ENCODE results near the gene TRPM8. TPM values are rescaled to one million over a fixed set of nuclear protein-coding genes. Genes with fewer than 3 reads are reported as not detected.

TRPM8 gene
- total and polyA plus RNA-seq, 7 donors, result 0.04 TPM; not detected in 6

GRCh38 chr2:234050455-234051135 lies 133.4 kb downstream of the TRPM8 start, which contains the start of gene SPP2:
SPP2 (plus strand) TSS chr2:234050702; CDS start chr2:234050787, 85 bp downstream.
- no peaks in the 10 kb centered on the region for H3K9me3 ChIP-seq
- H3K27me3 ChIP-seq, result no peaks in the 10 kb centered on the region
- H3K4me1 ChIP-seq, result no peaks in the 10 kb centered on the region
- intact Hi-C loops (cut with DNase I), result no loop called here
- TF ChIP-seq POLR2A (IDR thresholded peaks at IDR 0.05), result no peak
- TF ChIP-seq POLR2AphosphoS5 (IDR thresholded peaks at IDR 0.05), result no peak
- no peak for TF ChIP-seq EP300 (IDR thresholded peaks at IDR 0.05)
- TF ChIP-seq CTCF (IDR thresholded peaks at IDR 0.05), result no peak
- WGBS, 2 donors, result 86 to 91% methylated on average over 9 of the region's 9 CpGs
- H3K36me3 ChIP-seq, result no peaks in the 10 kb centered on the region
- H3K27ac ChIP-seq, result no peak within 1 kb of the TSS
- DNase-seq, result no peak
- no peak within 1 kb of the TSS for H3K4me3 ChIP-seq

GRCh38 chr2:234051374-234052070 lies 134.3 kb downstream of the TRPM8 start:
- Histone ChIP-seq H3K27ac (no peak overlapping the region), H3K27me3 (no peaks in the 10 kb centered on the region), H3K36me3 (no peaks in the 10 kb centered on the region), H3K4me3 (no peak overlapping the region), H3K4me1 (no peaks in the 10 kb centered on the region), H3K9me3 (no peaks in the 10 kb centered on the region)
- TF ChIP-seq POLR2A (IDR thresholded peaks at IDR 0.05) (no peak), EP300 (IDR thresholded peaks at IDR 0.05) (no peak), CTCF (IDR thresholded peaks at IDR 0.05) (no peak), POLR2AphosphoS5 (IDR thresholded peaks at IDR 0.05) (no peak)
- 91 to 92% methylated on average over 4 of the region's 4 CpGs for WGBS, 2 donors
- DNase-seq, result no peak
- intact Hi-C loops (cut with DNase I), result no loop called here

DNA sequence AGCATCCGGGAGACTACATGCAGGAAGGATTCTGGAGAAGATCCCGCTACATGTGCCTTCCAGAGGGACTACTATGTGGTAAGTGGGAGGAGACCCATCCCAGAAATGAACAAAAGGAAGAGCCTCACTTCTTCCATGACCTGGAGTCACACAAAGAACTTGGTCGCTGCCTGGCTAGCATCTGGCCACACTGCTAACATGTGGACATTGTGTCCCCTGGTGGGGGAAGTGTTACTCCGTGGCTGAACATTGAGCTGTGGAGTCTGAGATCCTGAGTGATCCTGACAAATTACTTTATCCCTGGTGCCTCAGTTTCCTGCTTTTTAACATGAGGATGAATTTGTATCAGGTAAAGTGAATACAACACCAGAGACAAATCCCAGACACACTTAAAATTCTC lies 141.7 kb downstream of the TRPM8 start:
- Histone ChIP-seq H3K4me1 (no peaks in the 10 kb centered on the region), H3K4me3 (no peak overlapping the region), H3K9me3 (no peaks in the 10 kb centered on the region), H3K27ac (no peak overlapping the region), H3K27me3 (peaks cover 0 to 4% (median 0%) of the 10 kb centered on the region in 3 donors), H3K36me3 (no peaks in the 10 kb centered on the region)
- no peak for DNase-seq
- TF ChIP-seq POLR2AphosphoS5 (IDR thresholded peaks at IDR 0.05) (no peak), EP300 (IDR thresholded peaks at IDR 0.05) (no peak), POLR2A (IDR thresholded peaks at IDR 0.05) (no peak), CTCF (IDR thresholded peaks at IDR 0.05) (no peak)
- WGBS, 2 donors, result 89 to 91% methylated on average over 4 of the region's 4 CpGs
- intact Hi-C loops (cut with DNase I), result no loop called here

- DNase-seq, result no peak
- H3K27me3 ChIP-seq, result peaks cover 0 to 4% (median 0%) of the 10 kb centered on the region in 3 donors
- intact Hi-C loops (cut with DNase I), result no loop called here
- no peaks in the 10 kb centered on the region for H3K36me3 ChIP-seq
- 62 to 75% methylated on average over 8 of the region's 8 CpGs for whole genome bisulfite sequencing, 2 donors
- no peak overlapping the region for H3K4me3 ChIP-seq
- TF ChIP-seq POLR2A (IDR thresholded peaks at IDR 0.05), result no peak
- no peak for TF ChIP-seq POLR2AphosphoS5 (IDR thresholded peaks at IDR 0.05)
- TF ChIP-seq CTCF (IDR thresholded peaks at IDR 0.05), result no peak
- no peak for TF ChIP-seq EP300 (IDR thresholded peaks at IDR 0.05)
- H3K9me3 ChIP-seq, result no peaks in the 10 kb centered on the region
- H3K4me1 ChIP-seq, result no peaks in the 10 kb centered on the region
- no peak overlapping the region for H3K27ac ChIP-seq
Observed at GRCh38 chr2:234060236-234060635, 143.1 kb downstream of the TRPM8 start.

All from sigmoid colon (tissue), 7 donors.